ENCODE measurements around the gene CCL20.
"Not testable (repeated sequence)": the region's sequence is repeated elsewhere in the genome, so short reads cannot be mapped to it uniquely, and the experiment has no call there.

The CCL20 gene

DNA sequence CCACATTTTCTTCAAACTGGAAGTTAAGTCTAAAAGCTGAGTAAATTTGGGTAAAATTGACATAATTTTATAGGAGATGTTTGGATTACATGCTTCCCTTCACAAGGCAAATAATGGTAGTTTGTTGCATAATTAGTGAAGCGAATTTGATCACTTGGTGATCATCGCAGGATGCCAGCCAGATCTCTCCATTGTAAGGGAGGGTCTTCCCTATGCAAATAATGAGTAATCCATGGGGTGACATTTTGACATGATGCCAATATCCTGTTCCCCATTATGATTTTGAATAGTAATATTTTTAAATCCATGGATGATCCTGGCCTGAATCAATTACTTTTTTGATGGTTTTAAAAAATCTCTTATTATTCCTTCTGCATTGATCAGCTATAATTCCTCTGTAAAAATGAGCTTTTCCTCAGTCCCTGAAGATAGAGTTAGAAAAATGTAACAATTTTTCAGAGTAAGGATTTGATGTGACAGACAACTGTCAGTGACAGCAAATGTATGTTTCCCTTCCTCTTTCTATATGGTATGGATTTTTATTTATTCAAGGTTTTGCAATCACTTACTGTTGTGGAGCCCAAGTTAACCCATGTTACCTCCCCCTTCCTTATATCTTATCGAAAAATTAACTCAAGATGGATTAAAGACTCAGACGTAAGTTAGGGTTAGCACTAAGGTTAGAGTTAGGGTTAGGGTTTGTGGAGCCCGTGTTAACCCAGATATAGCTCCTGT lies 21.4 kb downstream of the CCL20 start:
- DNase-seq (ENCODE audit: low spot score) = no peak

DNA sequence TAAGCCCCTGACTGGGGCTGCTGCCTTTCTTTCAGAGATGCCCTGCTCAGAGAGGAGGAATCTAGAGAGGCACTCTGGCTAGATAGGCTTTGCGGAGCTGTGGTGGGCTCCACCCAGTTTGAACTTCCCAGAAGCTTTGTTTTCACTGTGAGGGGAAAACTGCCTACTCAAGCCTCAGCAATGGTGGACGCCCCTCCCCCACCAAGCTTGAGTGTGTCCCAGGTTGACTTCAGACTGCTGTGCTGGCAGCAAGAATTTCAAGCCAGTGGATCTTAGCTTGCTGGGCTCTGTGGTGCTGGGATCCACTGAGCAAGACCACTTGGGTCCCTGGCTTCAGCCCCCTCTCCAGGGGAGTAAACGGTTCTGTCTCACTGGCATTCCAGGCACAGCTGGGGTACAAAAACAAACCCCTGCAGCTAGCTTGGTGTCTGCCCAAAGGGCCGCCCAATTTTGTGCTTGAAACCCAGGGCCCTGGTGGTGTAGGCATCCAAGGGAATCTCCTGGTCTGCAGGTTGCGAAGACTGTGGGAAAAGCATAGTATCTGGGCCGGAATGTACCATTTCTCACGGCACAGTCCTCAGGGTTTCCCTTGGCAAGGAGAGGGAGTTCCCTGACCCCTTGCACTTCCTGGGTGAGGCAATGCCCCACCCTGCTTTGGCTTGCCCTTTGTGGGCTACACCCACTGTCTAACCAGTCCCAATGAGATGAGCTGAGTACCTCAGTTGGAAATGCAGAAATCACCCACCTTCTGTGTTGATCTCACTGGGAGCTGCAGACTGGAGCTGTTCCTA lies 25.9 kb downstream of the CCL20 start:
- not testable (repeated sequence) for DNase-seq (ENCODE audit: low spot score)

DNA sequence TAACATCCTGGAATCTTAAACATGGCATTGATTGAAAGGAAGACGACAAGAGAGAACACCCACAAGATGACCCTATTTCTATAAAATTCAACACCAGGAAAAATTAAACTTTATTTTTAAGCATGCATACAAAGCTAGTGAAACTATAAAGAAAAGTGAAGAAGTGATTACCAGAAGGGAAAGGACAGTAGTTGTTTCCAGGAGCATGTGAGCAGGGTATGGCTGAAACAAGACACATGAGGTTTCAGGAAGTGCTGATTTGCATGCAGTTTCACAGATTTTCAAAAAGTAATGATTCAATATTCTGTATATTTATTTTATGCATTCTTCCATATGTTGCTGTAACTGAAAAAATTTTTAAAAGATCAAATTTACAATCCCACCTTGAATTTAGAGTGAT lies 33.2 kb downstream of the CCL20 start:
- no peak for DNase-seq (ENCODE audit: low spot score)

DNA sequence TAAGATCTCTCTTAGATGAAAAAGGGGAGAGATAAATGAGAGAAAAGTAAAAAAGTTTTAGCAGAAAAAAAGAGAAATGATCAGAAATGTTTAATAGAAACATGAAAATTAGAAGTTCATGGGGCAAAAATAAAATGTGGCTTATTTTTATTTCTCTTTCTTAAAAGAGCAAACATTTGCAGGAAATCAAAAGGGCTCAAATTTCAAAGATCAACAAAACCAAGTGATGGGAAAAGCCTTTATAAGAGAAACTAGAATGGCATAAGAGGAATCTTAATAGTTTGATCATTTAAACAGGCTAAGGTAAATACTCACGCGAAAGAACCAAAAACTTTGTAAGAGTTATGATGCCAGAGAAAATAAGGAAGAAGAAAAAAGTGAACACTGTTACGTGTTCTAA lies 34.5 kb downstream of the CCL20 start:
- DNase-seq (ENCODE audit: low spot score) = no peak

DNA sequence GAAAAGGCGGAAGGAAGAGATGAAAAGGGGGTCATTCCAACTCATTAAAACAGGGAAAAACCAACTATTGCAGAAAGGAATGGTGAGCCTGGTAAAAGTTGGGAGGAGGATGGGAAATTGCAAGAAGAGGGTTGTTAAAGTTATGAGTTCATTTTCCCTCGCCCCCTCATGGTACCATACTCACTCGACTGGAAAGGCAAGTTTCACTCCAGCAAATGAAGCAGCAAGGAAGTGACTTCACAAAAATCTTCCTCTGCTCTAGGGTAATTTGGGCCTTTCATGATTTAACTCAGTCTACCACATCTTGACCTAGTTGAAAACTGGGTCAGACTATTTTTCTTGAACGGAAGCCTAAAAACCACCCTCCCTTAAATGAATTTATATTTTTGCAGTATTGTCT lies 34.9 kb downstream of the CCL20 start:
- DNase-seq (ENCODE audit: low spot score) = no peak

DNA sequence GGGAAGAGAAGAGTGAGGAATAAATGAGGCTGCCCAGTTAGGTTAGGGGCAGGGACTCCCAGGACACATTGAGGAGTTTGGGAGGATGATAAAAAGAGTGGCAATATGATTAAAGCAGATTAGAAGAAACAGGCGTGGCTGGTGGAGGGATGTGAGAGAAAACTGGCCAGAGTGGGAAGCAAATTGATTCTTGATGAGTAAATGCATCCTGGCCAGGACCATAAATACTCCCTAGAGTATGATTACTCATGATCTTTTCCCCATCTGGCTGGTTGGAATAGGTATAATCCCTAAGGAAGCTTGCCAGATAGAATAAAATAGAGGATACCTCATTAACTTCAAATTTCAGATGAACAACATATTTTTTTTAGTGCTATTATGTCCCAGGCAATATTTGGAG lies 36.3 kb downstream of the CCL20 start:
- DNase-seq (ENCODE audit: low spot score) = no peak

DNA sequence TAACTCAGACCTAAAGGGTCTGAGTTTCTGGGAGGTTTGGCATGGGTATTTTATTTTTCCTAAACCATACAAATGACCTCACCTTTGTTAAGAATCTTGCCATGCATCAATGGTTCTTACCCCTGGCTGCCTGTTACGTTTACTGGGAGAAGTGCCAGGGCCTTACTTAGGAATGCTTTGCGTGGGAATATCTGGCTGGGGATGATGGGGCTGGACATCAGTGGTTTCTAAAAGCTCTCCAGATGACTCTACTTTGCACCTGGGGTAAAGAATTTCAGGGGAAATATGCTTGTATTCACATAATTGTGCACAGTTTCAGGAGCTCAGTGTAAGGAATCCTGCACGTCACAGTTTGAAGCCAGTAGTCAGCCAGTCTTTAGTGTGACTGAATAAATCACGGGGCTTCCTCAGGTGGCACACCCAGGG lies 39.6 kb downstream of the CCL20 start:
- DNase-seq (ENCODE audit: low spot score) = no peak

DNA sequence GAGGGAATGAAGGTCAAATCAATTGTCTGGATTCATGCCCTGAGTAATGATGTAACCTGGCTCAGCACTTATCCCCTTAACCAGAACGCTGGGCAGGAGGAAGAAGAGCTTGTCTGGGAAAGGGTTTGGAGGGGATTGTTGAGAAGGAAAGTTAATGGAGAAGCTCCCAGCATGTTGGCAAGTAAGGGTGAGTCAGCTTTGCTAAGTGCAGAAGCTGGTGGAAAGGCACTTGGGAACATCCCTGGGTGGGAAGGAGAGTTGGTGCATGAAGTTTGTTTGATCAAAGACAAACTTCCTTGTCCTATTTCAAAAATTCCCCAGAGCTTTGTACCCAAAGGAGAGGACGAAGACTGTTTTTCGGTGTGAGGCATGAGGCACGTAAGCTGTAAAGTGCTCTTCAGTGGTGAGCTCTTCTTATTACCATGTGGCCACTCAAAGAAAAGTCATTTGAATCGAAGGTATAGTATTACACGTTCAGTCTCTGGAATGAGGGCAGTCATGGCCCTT lies 40.2 kb downstream of the CCL20 start:
- no peak for DNase-seq (ENCODE audit: low spot score)

DNA sequence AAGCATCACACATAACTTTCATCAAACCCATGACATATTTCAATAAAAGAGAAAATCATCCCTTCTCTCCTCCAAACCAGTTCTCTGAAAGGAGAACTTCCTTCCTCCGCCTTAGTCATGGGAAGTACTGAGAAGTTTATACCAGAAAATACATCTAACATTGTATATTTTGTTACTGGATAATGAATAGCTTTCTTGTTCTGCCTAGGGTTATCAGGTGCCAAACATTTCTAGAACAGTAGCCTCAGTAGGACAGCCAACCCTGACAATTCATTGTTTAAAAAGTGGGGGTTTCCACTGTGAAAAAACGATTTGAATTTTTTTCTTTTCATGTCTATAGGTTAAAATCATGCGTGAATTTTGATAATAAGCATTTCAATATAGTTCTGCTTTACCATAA lies 41.8 kb downstream of the CCL20 start:
- no peak for DNase-seq (ENCODE audit: low spot score)

DNA sequence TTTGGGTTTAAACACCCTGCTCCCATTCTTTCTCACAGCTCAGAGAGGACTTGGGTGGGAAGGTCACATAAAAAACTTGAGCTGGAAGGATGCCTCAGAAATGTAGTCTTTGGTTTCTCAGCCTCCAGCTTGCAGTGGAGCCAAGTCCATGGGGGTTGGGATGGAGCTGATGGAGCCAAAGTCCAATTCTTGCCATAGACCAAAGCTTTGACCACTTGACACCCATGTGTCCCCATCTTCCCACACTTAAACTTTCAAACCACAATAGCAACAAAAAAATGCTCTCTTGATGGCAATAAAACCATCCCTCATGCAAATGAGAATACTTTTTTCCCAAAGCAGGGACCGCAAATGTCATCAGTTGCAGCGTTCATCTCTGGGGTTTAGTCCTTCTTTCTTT lies 43.1 kb downstream of the CCL20 start:
- no peak for DNase-seq (ENCODE audit: low spot score)

DNA sequence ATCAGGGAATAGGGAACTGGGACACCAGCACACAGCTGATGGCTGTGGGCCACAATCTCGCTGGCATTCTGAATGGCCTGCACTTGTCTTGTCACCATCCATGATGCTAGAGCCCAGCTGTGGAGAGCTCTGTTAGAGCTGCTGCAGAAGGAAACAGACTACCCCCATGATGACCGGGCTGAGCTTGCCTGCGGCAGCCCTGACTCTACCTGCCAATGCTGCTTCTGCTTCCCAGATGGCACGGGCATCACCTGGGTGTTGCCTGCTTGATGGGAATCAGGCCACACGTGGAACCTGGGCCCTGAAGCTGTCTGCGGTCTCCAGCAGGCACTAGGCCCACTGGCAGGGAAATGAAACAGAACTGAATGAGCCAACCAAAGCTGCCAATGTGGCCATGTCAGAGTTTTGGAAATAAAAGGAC lies 46.6 kb downstream of the CCL20 start:
- DNase-seq (ENCODE audit: low spot score) = no peak

DNA sequence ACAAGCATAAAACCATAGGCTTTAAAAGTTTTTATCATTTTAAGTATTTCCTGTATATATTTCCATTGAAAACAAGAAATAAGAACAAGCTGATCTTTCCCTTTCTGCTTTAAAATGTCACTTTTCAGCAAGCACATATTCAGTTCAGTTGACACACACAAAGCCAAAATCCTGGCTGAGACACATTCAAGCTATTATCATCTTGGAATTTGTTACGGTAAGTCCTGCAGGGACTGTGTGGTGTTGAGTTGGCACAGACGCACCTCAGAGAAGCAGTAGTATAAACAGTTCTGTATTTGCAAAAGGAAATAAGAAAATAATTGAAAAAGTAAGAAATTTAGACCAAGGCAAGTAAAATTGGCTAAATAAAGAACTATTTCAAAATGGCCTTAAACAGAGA lies 47.4 kb downstream of the CCL20 start:
- DNase-seq (ENCODE audit: low spot score) = no peak

DNA sequence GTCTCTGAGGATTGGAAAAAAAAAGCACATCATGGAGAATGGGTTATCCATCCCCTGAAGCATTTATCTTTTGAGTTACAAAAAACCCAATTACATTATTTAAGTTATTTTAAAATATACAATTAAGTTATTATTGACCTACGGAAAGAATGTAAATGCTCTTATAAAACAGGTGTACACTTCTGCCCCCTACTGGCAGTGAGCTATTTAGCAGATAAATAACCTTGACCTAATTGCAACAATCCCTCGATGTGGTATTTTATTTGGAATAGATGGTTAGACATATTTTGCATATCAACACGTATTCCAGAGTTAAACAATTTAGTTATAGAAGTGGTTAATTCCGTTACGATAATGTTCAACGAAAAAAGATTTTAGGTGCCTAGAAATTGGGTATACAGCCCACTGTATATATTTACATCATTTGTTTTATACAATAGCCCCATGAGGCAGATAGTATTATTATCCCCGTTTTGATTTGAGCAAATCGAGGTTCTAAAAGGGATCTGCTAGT lies 48.6 kb downstream of the CCL20 start:
- DNase-seq (ENCODE audit: low spot score) = peak; percentile 36

DNA sequence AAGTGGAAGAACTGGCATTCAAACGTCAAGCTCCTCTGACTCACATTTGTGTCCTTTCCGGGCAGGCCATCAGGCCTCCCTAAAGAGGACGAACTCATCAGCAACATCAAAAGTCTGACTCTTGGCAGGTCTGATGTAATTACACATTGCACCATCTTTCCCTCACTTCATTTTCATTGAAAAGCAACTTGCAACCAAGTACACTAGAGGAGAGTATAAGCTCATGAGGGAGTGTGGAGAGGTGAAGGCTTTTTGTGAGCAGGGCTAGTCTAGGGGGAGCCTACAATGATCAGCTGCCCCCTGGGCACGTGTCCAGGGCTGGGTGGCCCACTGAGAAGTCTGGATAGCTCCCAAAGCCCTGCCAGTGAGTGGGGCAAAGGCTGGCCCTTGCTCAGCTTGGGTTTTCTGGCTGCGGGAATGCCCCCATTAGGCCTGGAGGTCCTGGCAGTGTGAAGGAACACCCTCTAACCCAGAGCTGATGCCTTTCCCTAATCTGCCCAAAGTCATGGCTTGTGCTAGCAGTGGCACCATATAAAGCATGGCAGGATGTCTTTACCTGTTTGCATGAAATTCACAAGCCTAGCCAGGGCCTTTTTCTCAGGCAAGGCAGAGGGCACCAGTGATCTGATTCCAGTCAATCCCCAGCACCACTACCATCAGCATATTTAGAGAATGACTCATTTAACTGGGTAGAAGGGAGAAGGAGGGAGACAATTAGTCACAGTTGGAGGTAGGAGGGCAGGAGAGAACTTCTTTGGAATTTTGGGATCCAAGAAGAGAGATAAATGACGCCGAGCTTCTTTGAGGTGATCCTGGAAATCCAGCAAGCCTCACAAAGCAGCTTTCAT lies 49.3 kb downstream of the CCL20 start:
- peak; percentile 39 for DNase-seq (ENCODE audit: low spot score)

DNA sequence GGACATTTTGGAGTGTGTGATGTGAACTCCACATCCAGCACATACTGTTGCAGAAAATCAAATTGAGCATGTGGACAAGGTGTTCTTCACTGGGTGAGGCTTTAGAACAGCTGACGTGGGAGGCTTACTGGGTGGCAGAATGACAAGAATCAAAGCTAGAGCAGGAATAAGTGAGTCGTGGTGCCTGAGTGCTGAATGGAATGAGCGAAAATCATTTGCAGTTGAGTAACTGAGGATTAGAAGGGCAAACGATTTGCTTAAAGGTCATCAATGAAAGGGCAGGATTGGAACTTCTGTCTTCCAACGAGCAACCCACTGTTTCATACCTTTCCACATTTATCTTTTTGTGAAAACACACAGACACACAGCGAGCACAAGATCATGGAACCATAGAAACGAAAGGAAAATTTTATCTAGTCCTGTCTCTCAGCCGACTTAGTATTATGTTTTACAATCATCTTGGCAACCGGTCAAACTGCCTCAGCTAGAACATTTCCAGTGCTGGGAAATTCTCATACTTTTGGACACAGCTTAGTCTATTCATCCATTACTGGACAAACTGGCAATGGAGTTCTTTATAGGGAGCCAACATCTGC lies 50.6 kb downstream of the CCL20 start:
- no peak for DNase-seq (ENCODE audit: low spot score)

DNA sequence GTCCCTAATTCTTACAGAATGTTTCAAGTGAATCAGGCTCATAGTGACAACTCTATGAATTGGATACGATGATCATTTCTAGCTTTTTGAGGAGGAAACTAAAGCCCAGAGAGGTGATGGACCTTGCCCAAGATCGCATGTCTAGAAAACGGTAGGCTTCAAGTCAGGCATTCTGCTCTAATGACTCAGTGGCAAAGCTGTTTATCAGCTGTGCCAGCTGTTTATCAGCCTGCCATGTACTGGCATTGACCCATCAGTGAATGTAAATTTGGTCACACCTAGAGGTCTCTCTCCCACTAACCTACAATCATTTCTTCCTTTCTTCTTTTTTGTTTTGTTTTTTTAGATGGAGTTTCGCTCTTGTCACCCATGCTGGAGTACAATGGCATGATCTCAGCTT lies 51.6 kb downstream of the CCL20 start:
- no peak for DNase-seq (ENCODE audit: low spot score)

Measured in HuH-7 (cell line).